Measurements from ENCODE around the gene LGALS16.
"Not testable (repeated sequence)": the region's sequence is repeated elsewhere in the genome, so short reads cannot be mapped to it uniquely, and the experiment has no call there.

Gene LGALS16, protein sequence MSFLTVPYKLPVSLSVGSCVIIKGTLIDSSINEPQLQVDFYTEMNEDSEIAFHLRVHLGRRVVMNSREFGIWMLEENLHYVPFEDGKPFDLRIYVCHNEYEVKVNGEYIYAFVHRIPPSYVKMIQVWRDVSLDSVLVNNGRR

DNA sequence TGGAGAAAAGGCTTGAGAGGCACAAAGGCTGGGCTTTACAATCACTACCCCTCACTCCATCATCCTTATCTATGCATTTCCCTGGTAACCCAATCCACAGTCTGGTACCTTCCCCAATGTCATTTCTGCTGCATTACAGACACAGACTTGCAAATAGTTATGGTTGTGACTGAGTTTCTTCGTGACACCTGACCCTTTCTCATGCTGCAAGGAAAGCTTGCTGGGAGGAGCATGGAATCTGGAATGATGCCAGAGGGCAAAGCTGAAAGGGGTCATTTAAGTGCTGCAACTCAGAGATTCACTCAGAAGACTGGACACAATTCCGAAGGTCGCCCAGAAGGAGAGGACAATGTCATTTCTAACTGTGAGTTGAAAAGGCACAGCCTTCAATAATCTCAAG lies at the start of gene LGALS16:
Gene LGALS16 (plus strand): TSS at position 301 of the 400 bp plus-strand sequence. CDS start 49 bp downstream, at position 350.
- DNase-seq, result no peak

DNA sequence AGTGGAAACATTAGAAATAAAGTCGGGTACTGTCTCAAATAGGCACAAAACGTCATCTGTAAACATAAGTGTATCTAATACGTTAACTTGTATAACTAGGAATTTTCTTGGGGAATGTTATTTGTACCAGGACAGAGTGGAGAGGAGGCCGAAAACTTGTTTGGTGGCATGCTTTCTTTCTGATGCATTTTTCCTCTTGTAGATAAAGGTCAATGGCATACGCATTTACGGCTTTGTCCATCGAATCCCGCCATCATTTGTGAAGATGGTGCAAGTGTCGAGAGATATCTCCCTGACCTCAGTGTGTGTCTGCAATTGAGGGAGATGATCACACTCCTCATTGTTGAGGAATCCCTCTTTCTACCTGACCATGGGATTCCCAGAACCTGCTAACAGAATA lies 48.7 kb upstream of the LGALS16 start:
- no peak for DNase-seq

DNA sequence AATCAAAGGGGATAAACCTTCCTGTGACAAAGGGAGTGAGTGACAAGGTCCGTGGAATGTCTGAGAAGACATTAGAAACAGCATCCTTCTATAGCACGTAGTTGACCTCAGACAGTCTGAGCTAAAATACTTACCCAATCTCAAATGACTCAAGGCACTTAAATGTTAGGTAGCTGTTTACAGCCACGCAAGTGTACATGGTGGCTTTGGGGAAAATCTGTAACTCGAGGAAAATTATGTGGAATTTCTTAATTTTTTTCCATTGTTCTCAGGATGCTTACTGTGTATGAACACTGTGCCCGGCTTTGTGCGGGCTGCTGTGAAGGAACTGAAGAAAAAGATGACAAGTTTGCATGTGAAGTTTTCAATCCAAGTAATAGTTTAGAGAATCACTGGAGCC lies 48.2 kb upstream of the LGALS16 start:
- no peak for DNase-seq

DNA sequence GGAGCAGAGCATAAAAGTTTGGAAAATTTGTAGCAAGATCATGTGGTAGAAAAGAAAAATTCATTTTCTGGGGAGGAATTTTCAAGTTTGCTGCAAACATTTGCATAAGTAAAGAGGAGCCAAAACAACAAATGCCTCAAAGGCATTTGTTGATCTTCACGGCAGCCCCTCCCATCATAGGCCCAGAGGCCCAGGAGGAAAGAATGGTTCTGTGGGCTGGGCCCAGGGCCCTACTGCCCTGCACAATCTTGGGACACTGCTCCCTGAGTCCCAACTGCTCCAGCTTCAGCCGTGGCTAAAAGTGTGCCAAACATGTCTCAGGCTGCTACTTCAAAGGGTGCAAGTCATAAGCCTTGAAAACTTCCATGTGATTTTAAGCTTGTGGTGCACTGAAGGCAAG lies 42.1 kb upstream of the LGALS16 start:
- DNase-seq, result no peak

GRCh38 chr19:39617745-39618144 lies 38.0 kb upstream of the LGALS16 start:
- DNase-seq, result no peak

DNA sequence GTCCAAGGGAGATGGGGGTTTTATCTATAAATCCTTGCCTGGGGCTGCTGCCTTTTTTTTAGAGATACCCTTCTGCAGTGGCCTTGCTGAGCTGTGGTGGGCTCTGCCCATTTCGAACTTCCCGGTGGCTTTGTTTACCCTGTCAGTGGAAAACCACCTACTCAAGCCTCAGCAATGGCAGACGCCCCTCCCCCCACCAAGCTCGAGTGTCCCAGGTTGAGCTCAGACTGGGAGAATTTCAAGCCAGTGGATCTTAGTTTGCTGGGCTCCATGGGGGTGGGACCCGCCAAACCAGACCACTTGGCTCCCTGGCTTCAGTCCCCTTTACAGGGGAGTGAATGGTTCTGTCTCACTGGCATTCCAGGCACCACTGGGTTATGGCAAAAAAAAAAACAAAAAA lies 31.8 kb upstream of the LGALS16 start:
- DNase-seq, result no peak

DNA sequence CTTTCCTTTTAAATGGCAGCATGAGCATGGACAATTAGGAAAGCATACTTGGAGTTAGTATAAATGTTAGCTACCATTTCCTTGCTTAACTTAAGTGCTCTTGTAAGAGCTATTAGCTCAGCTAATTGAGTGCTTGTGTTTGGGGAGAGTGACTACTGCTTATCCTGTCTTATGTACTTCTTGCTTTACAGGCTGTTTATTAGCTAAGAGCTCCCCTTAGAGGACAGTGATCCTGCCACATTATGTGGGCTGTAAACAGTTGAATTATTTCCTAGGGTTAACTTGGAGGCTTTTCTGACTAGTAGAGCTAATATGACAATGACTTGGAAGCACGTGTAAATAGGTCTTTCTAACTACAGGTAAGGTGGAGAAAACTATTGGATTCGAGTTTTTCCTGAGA lies 28.1 kb upstream of the LGALS16 start:
- DNase-seq, result not testable (repeated sequence)

GRCh38 chr19:39631178-39631577 lies 24.5 kb upstream of the LGALS16 start:
- DNase-seq, result no peak

DNA sequence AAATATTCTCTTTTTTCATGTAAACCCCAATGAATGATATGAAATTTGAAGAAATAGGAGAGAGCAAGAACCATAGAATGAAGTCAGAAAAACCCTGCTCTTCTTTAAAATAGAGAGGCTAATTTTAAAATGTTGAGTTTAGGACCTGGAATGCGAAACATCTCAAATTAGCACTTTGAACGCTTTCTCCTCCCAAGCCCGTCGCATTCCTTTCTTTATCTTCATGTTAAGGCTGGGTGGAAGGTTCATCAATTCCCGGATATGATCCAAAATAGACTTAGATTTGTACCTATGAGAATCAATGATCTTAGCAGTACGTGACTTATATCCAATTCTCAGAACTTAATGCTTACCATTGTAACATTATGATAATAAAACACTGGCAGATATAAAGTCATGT lies 24.1 kb upstream of the LGALS16 start:
- DNase-seq, result no peak

GRCh38 chr19:39637891-39638290 lies 17.8 kb upstream of the LGALS16 start:
- DNase-seq, result no peak

GRCh38 chr19:39641773-39642172 lies 13.9 kb upstream of the LGALS16 start:
- DNase-seq, result no peak

DNA sequence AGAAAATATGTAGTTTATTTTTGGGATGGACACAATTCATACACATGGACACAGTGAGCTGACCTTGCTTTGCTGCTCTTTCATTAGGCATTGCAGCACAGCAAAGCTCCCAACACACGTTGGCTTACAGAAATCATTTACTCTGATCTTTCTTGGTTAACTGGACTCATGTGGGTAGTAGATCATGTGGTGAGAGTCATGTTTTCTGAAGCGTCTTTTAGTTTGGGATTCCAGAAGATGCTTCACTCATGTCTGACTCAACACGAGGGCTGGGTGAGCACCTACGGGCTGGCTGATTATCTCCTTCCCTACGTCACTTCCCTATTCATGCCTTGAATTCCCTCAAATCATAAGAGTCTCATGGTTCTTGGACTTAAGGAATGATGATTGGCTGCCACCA lies 12.1 kb upstream of the LGALS16 start:
- no peak for DNase-seq

GRCh38 chr19:39645800-39646411 lies 9.8 kb upstream of the LGALS16 start:
- DNase-seq, result no peak

DNA sequence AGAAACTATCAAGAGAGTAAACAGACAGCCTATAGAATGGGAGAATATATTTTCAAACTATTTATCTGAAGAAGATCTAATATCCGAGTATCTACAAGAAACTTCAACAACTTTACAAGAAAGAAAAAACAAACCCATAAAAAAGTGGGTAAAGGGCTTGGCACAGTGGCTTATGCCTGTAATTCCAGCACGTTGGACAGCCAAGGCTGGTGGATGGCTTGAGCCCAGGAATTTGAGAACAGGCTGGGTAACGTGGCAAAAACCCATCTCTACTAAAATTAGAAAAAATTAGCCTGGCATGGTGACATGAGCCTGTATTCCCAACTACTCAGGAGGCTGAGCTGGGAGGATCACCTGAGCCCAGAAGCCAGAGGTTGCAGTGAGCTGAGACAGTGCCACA lies 7.8 kb upstream of the LGALS16 start:
- no peak for DNase-seq

- DNase-seq, result no peak
These were observed 4.1 kb downstream of the LGALS16 start for GRCh38 chr19:39659791-39660190.

DNA sequence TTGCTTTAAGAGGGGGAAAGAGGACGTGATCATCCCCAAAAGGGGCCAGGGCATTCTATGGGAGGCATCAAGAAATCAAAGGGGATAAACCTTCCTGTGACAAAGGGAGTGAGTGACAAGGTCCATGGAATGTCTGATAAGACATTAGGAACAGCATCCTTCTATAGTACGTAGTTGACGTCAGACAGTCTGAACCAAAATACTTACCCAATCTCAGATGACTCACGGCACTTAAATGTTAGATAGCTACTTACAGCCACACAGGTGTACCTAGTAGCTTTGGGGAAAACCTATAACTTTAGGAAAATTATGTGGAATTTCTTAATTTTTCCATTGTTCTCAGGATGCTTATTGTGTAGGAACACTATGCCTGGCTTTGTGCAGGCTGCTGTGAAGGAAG lies 4.9 kb downstream of the LGALS16 start:
- DNase-seq, result no peak

- DNase-seq, result no peak
These were observed 5.9 kb downstream of the LGALS16 start for GRCh38 chr19:39661565-39661964.

DNA sequence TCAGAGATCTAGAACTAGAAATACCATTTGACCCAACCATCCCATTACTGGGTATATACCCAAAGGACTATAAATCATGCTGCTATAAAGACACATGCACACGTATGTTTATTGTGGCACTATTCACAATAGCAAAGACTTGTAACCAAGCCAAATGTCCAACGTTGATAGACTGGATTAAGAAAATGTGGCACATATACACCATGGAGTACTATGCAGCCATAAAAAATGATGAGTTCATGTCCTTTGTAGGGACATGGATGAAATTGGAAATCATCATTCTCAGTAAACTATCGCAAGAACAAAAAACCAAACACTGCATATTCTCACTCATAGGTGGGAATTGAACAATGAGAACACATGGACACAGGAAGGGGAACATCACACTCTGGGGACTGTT lies 14.1 kb downstream of the LGALS16 start:
- not testable (repeated sequence) for DNase-seq

DNA sequence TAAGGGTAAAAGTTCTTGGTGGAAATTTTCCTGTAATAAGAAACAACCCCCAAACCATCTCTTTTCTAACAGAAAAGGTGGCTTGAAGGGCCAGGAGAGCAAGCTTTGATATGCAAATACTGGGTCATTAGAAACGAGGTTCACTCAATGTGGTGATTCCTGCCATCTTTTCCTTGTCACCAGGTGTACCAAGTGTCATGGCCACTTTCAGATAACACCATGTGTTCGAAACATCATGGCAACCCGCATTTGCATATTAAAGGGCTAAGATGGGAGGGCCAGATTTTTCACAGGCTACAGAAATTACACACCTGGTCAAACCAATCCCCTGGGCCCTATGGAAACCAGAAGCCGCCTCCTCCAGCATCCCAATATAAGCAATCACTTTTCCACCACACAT lies 15.3 kb downstream of the LGALS16 start:
- DNase-seq, result no peak

- DNase-seq, result no peak
These were observed 16.1 kb downstream of the LGALS16 start for GRCh38 chr19:39671739-39672363.

DNA sequence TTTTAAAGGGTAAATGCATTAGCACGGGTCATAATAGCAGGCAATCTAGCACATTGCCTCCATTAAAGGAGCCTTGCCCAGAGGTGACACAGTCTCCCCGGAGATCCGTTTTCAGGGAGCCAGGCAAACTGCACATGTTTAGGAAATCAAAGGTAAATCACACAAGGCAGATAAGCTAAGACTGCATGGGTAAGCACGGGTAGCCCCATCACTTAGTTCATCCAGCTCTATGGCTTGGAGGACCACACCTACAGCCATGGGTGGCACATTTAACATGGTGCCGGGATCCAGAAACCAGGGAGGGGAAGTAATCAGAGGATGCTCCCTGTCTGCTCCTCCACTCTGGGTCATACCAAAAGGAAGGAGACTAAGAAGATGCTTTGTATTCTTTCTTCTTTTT lies 16.8 kb downstream of the LGALS16 start:
- DNase-seq, result no peak

- DNase-seq, result not testable (repeated sequence)
These were observed 18.1 kb downstream of the LGALS16 start for GRCh38 chr19:39673862-39674261.

DNA sequence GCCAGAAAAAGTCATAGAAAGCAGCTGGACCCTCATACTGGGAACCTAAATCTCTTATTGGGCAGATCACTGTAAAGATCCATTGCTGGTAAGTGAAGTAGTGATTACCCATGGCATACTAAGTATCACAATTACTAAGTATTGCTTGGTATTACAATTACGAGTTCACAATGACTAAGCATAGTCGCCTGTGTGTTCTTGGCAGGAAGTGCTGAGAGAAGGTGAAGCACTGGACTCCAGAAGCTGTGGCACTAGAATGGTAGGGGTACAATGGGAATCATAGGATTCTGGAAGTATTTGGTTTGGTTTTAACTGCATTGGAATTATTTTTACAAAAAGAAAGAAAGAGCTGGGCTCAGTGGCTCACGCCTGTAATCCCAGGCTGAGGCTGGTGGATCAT lies 20.3 kb downstream of the LGALS16 start:
- no peak for DNase-seq

GRCh38 chr19:39677961-39678889 lies 22.5 kb downstream of the LGALS16 start:
- peak; percentile 38 for DNase-seq
